K562 (cell line): Measurements from ENCODE around the gene SKIL. TPM values are rescaled to one million over a fixed set of nuclear protein-coding genes. Genes with fewer than 3 reads are reported as not detected.

Source experiments
- ATAC-seq: fragments of 200-7000 bp; cut with Tn5 transposase; 3 replicates; pipeline ENCODE4 v1.9.1; 2020; ENCODE audit warnings: moderate library complexity
- BruUV-seq: library from RNA; stranded (reverse); fragments of 400-500 nt; replicated peaks from 2 replicates; lab custom pipeline; 2021; lab: Mats Ljungman, UMichigan
- CTCF ChIA-PET: fragments of 300-600 bp; formaldehyde crosslinking; extraction: SDS; loops from one replicate; lab custom pipeline; 2021; ENCODE audit warnings: low intra/inter-chr PET ratio; lab: Yijun Ruan, JAX
- POLR2A ChIA-PET: fragments of 300-600, 350-650 bp; sonication (Branson Sonifier 250); formaldehyde crosslinking; extraction: SDS; loops from one replicate; lab custom pipeline; 2021; ENCODE audit warnings: antibody characterized with exemption, inconsistent platforms; lab: Yijun Ruan, JAX
- DNase-seq, 4 experiments: peaks; one replicate each; pipeline versions ENCODE4 v3.0.0 to v3.0.0-alpha.2; 2011 to 2018; ENCODE audit warnings: low spot score in 3 of 4, mixed read lengths in 3 of 4; ENCODE audit errors: extremely low read depth in 1 of 4
- FAIRE-seq: peaks from 2 replicates; lab custom pipeline; 2011; peaks lifted over from hg19 to GRCh38; lab: Jason Lieb, UNC
- H2AFZ ChIP-seq: 2 replicates; pipeline ENCODE4 v1.6.0; 2011; ENCODE audit warnings: low read depth, low read length, control low read depth, inconsistent platforms
- H3K27ac ChIP-seq: fragments of 200-600 bp; 3 replicates; pipeline ENCODE4 v1.8.0; 2011; ENCODE audit warnings: low read depth, mild to moderate bottlenecking, control low read depth, inconsistent platforms, low read length, moderate library complexity, mixed read lengths; ENCODE audit errors: extremely low read depth
- H3K27me3 ChIP-seq, 2 experiments: fragments of 300-600 bp in 1 of 2; 2 replicates in 1 of 2; 3 replicates in 1 of 2; pipeline versions ENCODE4 v1.6.0 to v1.8.0; 2011; ENCODE audit warnings: inconsistent platforms in 2 of 2, low read length in 2 of 2, mild to moderate bottlenecking in 1 of 2, mixed read lengths in 1 of 2, moderate library complexity in 1 of 2; ENCODE audit not compliant: control insufficient read depth in 2 of 2, insufficient read depth in 2 of 2
- H3K36me3 ChIP-seq: fragments of 300-600 bp; 3 replicates; pipeline ENCODE4 v1.8.0; 2011; ENCODE audit warnings: mild to moderate bottlenecking, low read length, inconsistent platforms; ENCODE audit not compliant: control insufficient read depth, insufficient read depth
- H3K4me1 ChIP-seq, 2 experiments: fragments of 200-600 bp in 1 of 2; replicated peaks in 1 of 2; 2 replicates in 1 of 2; 3 replicates in 1 of 2; pipeline versions ENCODE4 v1.5.1 to v1.8.0; 2011; ENCODE audit warnings: inconsistent platforms in 2 of 2, low read length in 2 of 2, mild to moderate bottlenecking in 1 of 2, mixed read lengths in 1 of 2, moderate library complexity in 1 of 2; ENCODE audit not compliant: control insufficient read depth in 2 of 2, insufficient read depth in 2 of 2
- H3K4me2 ChIP-seq: 2 replicates; pipeline ENCODE4 v1.6.1; 2011; ENCODE audit warnings: low read length, control low read depth, inconsistent platforms, mixed read lengths; ENCODE audit not compliant: insufficient read depth
- H3K4me3 ChIP-seq: fragments of 200-600 bp; sonication (generic), shearing (Covaris generic); 2 replicates; pipeline ENCODE4 v1.5.1; 2016; ENCODE audit warnings: control low read depth, inconsistent platforms
- H3K79me2 ChIP-seq: fragments of 200-600 bp; 3 replicates; pipeline ENCODE4 v1.8.0; 2011; ENCODE audit warnings: low read length, inconsistent platforms; ENCODE audit not compliant: control insufficient read depth, insufficient read depth
- H3K9ac ChIP-seq, 2 experiments: 2 replicates each; pipeline versions ENCODE4 v1.6.0 to v1.6.1; 2011; ENCODE audit warnings: low read depth in 2 of 2, low read length in 2 of 2, control low read depth in 1 of 2, inconsistent platforms in 1 of 2, mild to moderate bottlenecking in 1 of 2, mixed read lengths in 1 of 2; ENCODE audit not compliant: insufficient read depth in 1 of 2
- H3K9me1 ChIP-seq: one replicate; pipeline ENCODE4 v1.6.0; 2011; ENCODE audit warnings: inconsistent platforms, mild to moderate bottlenecking, low read length, moderate library complexity; ENCODE audit not compliant: control insufficient read depth, insufficient read depth
- H3K9me3 ChIP-seq: replicated peaks from 2 replicates; pipeline ENCODE4 v1.5.1; 2011; ENCODE audit warnings: low read depth, low read length, inconsistent platforms; ENCODE audit not compliant: control insufficient read depth, insufficient read depth
- H4K20me1 ChIP-seq: replicated peaks from 2 replicates; pipeline ENCODE4 v1.6.1; 2011; ENCODE audit warnings: low read length, inconsistent platforms, mixed read lengths; ENCODE audit not compliant: control insufficient read depth, insufficient read depth
- C11orf30 ChIP-seq: fragments of 450-650 bp; IDR thresholded peaks from 2 replicates; pipeline ENCODE4 v1.6.1; 2016; ENCODE audit warnings: low read depth, mild to moderate bottlenecking
- CSDE1 ChIP-seq, 2 experiments: fragments of 450-650 bp; IDR thresholded peaks; 2 replicates each; pipeline ENCODE4 v1.6.1; 2016; ENCODE audit warnings: mild to moderate bottlenecking in 1 of 2
- DPF2 ChIP-seq: fragments of 450-650 bp; IDR thresholded peaks from 2 replicates; pipeline ENCODE4 v1.6.1; 2016
- ETV1 ChIP-seq: fragments of 450-650 bp; conservative IDR thresholded peaks from 2 replicates; pipeline ENCODE4 v1.6.1; 2016; ENCODE audit warnings: missing genetic modification characterization, control low read depth, low read depth, missing compliant biosample characterization
- FOXK2 ChIP-seq, 2 experiments: fragments of 450-650 bp; IDR thresholded peaks in 1 of 2; conservative IDR thresholded peaks in 1 of 2; 2 replicates each; pipeline ENCODE4 v1.6.1; 2016; ENCODE audit warnings: low read depth in 2 of 2, mild to moderate bottlenecking in 1 of 2
- GATAD2A ChIP-seq: fragments of 450-650 bp; IDR thresholded peaks from 2 replicates; pipeline ENCODE4 v1.6.1; 2017
- NFE2 ChIP-seq: IDR thresholded peaks from 2 replicates; pipeline ENCODE4 v1.6.1; 2014; ENCODE audit warnings: antibody characterized with exemption, low read depth
- PKNOX1 ChIP-seq: fragments of 450-650 bp; IDR thresholded peaks from 2 replicates; pipeline ENCODE4 v1.6.1; 2016
- SMARCE1 ChIP-seq: fragments of 450-650 bp; IDR thresholded peaks from 2 replicates; pipeline ENCODE4 v1.7.1; 2016; ENCODE audit warnings: mild to moderate bottlenecking
- STAT5B ChIP-seq: fragments of 250-450 bp; sonication (Bioruptor Pico); IDR thresholded peaks from 2 replicates; pipeline ENCODE4 v1.8.0; 2021; ENCODE audit warnings: mild to moderate bottlenecking, inconsistent platforms
- TFAP4 ChIP-seq: sonication (generic); formaldehyde crosslinking; IDR thresholded peaks from 2 replicates; pipeline ENCODE4 v1.8.0; 2022; ENCODE audit warnings: missing genetic modification reagents, mild to moderate bottlenecking, moderate library complexity, borderline replicate concordance
- TSC22D4 ChIP-seq: fragments of 450-650 bp; IDR thresholded peaks from 2 replicates; pipeline ENCODE4 v1.6.1; 2016; ENCODE audit warnings: missing genetic modification characterization, missing biosample characterization, control low read depth
- ZNF23 ChIP-seq: fragments of 250-450 bp; sonication (Bioruptor Pico); IDR thresholded peaks from 2 replicates; pipeline ENCODE4 v1.4.0; 2020; ENCODE audit warnings: mild to moderate bottlenecking
- ZNF316 ChIP-seq: fragments of 450-650 bp; IDR thresholded peaks from 2 replicates; pipeline ENCODE4 v1.6.1; 2016
- ZNF76 ChIP-seq: fragments of 250-450 bp; sonication (Bioruptor Pico); IDR thresholded peaks from 2 replicates; pipeline ENCODE4 v1.4.0; 2020; ENCODE audit warnings: mild to moderate bottlenecking, moderate library complexity, borderline replicate concordance
- WGBS: fragments of 100-300 bp; shearing (Covaris generic); methylation state at CpG from one replicate; pipeline ENCODE4 v1.1.6; 2016; ENCODE audit warnings: low coverage, mixed read lengths; ENCODE audit not compliant: insufficient coverage; ENCODE audit errors: missing lambda C conversion rate; 5-methylcytosine and 5-hydroxymethylcytosine counted together
- in situ Hi-C: fragments of 300-500 bp; cut with MboI; formaldehyde crosslinking; loops from 4 replicates; pipeline ENCODE4 v1.15.0; 2018; ENCODE audit warnings: inconsistent platforms, mixed read lengths
- intact Hi-C: fragments of 100-400 bp; cut with micrococcal nuclease; formaldehyde crosslinking; loops from 2 replicates; pipeline ENCODE4 v1.14.2; 2022
- polyA plus RNA-seq, 8 experiments: library from polyadenylated mRNA; depleted of rRNA in 4 of 8; stranded (reverse) in 5 of 8; unstranded in 3 of 8; fragments of >200 nt; fragmentation: Nextera tagmentation in 2 of 8; fragmentation: Illumina TruSeq in 1 of 8; extraction: Ambion mirVana in 2 of 8; extraction: Trizol in 1 of 8; gene quantifications; 2 replicates each; pipeline versions ENCODE4 v1.2.1 to v1.2.3, GENCODE V29; 2011 to 2014; ENCODE audit warnings: inconsistent platforms in 1 of 8, missing spikeins in 1 of 8
- total RNA-seq, 7 experiments: library from RNA; depleted of rRNA in 6 of 7; stranded (reverse); fragments of >200 nt in 6 of 7; fragmentation: Illumina TruSeq in 2 of 7; extraction: Trizol in 2 of 7; gene quantifications; 2 replicates each; pipeline versions ENCODE4 v1.2.1 to v1.2.3, GENCODE V29; 2011 to 2021; ENCODE audit warnings: low replicate concordance in 1 of 7
- TF ChIP-seq, protein P1 (sequence below), 2 experiments: IDR thresholded peaks in 1 of 2; conservative IDR thresholded peaks in 1 of 2; 2 replicates each; pipeline ENCODE4 v1.6.1; 2016; ENCODE audit warnings: low read depth in 2 of 2, mild to moderate bottlenecking in 1 of 2, missing compliant biosample characterization in 1 of 2, missing genetic modification characterization in 1 of 2, moderate library complexity in 1 of 2

SKIL gene
- total and polyA plus RNA-seq, 9 of the 15 experiments (the other 6 are each of a cell fraction or from before 2014, with no cell fraction given), result 4.3 to 19.1 (median 9.7) TPM

DNA sequence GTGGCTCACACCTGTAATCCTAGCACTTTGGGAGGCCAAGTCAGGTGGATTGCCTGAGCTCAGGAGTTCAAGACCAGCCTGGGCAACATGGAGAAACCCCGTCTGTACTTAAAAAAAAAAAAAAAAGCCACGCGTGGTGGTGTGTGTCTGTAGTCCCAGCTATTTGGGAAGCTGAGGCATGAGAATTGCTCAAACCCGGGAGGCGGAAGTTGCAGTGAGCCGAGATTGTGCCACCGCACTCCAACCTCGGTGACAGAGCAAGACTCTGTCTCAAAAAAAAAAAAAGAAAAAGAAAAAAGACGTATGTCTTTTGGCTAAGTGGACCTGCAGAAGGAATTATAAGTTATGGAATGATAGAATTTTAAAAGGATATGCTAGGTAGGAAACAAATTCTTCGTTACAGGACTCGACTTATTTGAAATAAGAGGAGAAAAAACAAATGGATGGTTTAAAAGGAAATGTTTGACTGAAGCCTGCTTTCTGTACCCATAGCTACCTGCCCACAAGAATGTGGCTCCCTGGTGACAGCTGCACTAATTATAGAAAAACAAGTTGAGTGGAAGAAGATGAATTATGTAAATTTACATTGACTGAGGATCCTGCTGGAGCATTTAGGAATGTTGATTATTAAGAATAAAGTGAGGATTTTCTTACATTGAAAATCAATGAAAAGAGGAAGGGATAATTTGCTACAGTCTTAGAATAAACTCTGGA lies 36.0 kb upstream of the SKIL start (continued):
- no peak for TF ChIP-seq FOXK2 (conservative IDR thresholded peaks at IDR 0.05 in 1 of 2, IDR thresholded peaks at IDR 0.05 in 1 of 2; ENCODE audit: low read depth in 2 of 2)
- TF ChIP-seq GATAD2A, result no peak
- TF ChIP-seq DPF2, result no peak

DNA sequence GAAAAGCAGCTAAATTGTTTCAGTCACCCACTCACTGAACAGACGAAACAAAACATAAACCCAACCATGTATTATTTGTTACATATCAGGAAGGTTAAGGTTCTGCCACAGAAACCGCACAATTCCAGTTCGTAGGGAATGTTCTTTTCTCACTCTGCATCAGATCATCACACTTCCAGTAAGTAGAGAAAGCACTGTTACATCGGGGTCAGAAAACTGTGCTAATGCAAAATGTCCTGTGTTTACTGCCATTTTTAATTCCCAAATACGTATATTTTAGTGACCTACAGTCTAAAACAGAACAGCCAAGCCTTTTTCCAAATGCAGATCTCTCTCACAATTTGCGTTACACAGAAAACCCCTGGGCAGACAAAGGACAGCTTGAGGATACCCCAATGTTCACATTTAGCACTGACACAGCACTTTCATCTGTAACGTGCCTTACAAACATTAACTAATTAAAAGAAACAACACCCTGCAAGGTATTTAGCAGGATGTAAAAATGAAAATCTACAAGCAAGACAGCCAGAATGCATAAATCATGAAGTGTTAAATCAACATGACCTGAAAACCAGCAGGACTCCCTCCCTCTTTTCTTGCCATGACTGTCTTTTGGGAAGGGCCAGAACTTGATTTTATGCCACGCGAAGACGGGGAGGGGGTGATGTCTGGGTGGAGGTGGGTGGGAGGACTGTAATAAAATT lies 34.8 kb upstream of the SKIL start:
- Histone ChIP-seq H3K79me2 (no peaks in the 10 kb centered on the region), H3K36me3 (no peaks in the 10 kb centered on the region), H3K9me1 (no peaks in the 10 kb centered on the region), H3K27ac (no peak overlapping the region), H3K4me1 (peaks cover 0 to 2% of the 10 kb centered on the region in 2 experiments; a peak in 1 of 5 replicates), H3K4me2 (no peak overlapping the region; the same call in 1 of the 2 replicates), H3K9ac (no peak overlapping the region), H3K9me3 (peaks cover 5% of the 10 kb centered on the region), H3K27me3 (no peaks in the 10 kb centered on the region), H3K4me3 (no peak overlapping the region), H2AFZ (peak overlapping the region; percentile 71), H4K20me1 (no peaks in the 10 kb centered on the region)
- DNase-seq (no peak), ATAC-seq (no peak; the same call in 2 of the 3 replicates), FAIRE-seq (peak; percentile 15)
- intact Hi-C loops (no loop called here), in situ Hi-C loops (no loop called here)
- POLR2A ChIA-PET, result no interaction called here
- CTCF ChIA-PET, result no interaction called here
- BruUV-seq, result no TSS peak
- 57% methylated on average over 10 of the region's 10 CpGs for WGBS
- TF ChIP-seq CSDE1 (IDR thresholded peaks at IDR 0.05) (no peak), ZNF23 (no peak), ZNF316 (peak; percentile 74), TSC22D4 (tag) (no peak), C11orf30 (peak; percentile 54), STAT5B (CRISPR knock-in tag) (no peak), SMARCE1 (no peak), NFE2 (0 out of 2 replicates have a peak, but pooled peaks have one; percentile 14), TFAP4 (CRISPR knock-in tag) (no peak), ETV1 (no peak), ZNF76 (CRISPR knock-in tag) (no peak), PKNOX1 (peak; percentile 55)
- TF ChIP-seq, protein P1, sequence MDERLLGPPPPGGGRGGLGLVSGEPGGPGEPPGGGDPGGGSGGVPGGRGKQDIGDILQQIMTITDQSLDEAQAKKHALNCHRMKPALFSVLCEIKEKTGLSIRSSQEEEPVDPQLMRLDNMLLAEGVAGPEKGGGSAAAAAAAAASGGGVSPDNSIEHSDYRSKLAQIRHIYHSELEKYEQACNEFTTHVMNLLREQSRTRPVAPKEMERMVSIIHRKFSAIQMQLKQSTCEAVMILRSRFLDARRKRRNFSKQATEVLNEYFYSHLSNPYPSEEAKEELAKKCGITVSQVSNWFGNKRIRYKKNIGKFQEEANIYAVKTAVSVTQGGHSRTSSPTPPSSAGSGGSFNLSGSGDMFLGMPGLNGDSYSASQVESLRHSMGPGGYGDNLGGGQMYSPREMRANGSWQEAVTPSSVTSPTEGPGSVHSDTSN (CRISPR knock-in tag; IDR thresholded peaks at IDR 0.05; ENCODE audit: low read depth), result no peak
- TF ChIP-seq, protein P1 (tag; conservative IDR thresholded peaks at IDR 0.05; ENCODE audit: low read depth), result peak; percentile 49; the same call in 1 of the 2 replicates
